ENCODE measurements around the gene EIF4G3. TPM values are rescaled to one million over a fixed set of nuclear protein-coding genes. Genes with fewer than 3 reads are reported as not detected.

Gene EIF4G3
- total RNA-seq, 4 donors from 2014 or later: 24.4 to 57.0 (median 27.9) TPM

DNA sequence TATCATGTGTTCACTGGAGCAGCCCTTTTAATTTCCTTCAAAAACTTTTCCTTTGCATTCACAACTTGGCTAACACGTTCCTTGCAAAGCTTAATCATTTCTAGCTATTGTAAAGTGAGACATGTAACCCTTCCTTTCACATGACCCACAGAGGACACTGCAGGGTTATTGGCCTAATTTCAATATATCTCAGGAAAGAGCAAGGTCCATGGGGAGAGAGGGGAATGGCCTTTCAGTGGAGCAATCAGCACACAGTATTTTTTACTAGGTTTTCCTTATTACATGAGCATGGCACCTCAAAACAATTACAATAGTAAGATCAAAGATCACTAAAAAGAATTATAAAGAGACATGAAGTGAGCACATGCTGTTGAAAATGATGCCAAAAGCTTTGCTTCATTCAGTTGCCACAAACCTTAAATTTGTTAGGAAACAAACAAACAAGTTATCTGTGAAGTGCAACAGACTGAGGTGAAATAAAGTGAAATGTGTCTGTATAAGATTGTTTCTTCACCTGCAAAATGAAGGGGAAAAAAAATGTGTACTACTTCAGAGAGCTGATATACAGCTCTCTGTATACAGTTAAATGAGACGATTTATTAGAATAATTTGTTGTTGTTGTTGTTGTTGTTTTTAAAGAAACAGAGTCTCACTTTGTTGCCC is 61.5 kb downstream of the EIF4G3 start:
- DNase-seq (ENCODE audit: low spot score in 2 of 2): no peak
- 75 to 82% methylated on average over 2 of the region's 2 CpGs for WGBS, 2 donors
- intact Hi-C loops (cut with DNase I; ENCODE audit: low total_unique reads): no loop called here
- TF ChIP-seq CTCF (IDR thresholded peaks at IDR 0.05): no peak
- no peak for TF ChIP-seq POLR2A (IDR thresholded peaks at IDR 0.05)
- no peak overlapping the region for H3K4me3 ChIP-seq (ENCODE audit: low read depth, poor library complexity, severe bottlenecking)

GRCh38 chr1:21114431-21114830 is 62.3 kb downstream of the EIF4G3 start:
- intact Hi-C loops (cut with DNase I; ENCODE audit: low total_unique reads): no loop called here
- H3K4me3 ChIP-seq (ENCODE audit: low read depth, poor library complexity, severe bottlenecking): no peak overlapping the region
- no peak for DNase-seq (ENCODE audit: low spot score in 2 of 2)
- WGBS, 2 donors: 80 to 81% methylated on average over 4 of the region's 4 CpGs
- no peak for TF ChIP-seq POLR2A (IDR thresholded peaks at IDR 0.05)
- TF ChIP-seq CTCF (IDR thresholded peaks at IDR 0.05): no peak

DNA sequence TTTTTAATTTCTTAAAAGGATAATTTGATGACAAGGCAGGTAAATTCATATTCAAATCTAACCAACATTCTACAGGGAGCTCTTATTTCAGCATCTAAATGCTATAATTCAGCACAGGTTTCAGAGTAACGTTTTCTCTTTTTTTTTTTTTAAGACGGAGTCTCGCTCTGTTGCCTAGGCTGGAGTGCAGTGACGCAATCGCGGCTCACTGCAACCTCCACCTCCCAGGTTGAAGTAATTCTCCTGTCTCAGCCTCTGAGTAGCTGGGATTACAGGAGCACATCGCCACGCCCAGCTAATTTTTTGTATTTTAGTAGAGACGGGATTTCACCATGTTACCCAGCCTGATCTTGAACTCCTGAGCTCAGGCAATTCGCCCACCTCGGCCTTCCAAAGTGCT is 66.5 kb downstream of the EIF4G3 start:
- DNase-seq (ENCODE audit: low spot score in 2 of 2): no peak
- WGBS, 2 donors: 90 to 94% methylated on average over 11 of the region's 11 CpGs
- intact Hi-C loops (cut with DNase I; ENCODE audit: low total_unique reads): no loop called here
- TF ChIP-seq POLR2A (IDR thresholded peaks at IDR 0.05): no peak
- TF ChIP-seq CTCF (IDR thresholded peaks at IDR 0.05): no peak
- no peak overlapping the region for H3K4me3 ChIP-seq (ENCODE audit: low read depth, poor library complexity, severe bottlenecking)

DNA sequence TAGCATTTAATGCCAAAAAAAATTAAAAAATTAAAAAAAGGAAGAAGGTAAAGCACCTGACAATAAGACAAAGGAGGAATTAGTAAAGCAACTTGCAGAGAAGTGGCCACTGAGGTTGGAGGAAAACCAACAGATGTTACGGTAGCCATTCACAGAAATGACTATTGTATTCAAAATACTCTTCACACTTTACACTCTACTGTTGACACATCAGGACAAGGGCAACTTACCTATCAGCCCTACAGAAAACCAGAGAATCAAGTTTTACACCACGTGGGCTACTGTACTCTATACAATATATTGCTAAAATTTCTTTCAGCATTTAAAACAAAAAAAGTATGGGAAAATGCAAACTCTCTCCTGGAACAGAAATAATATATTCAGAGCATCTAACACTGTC is 70.0 kb downstream of the EIF4G3 start:
- 83 to 86% methylated on average over 2 of the region's 2 CpGs for WGBS, 2 donors
- no peak overlapping the region for H3K4me3 ChIP-seq (ENCODE audit: low read depth, poor library complexity, severe bottlenecking)
- no peak for TF ChIP-seq CTCF (IDR thresholded peaks at IDR 0.05)
- no peak for TF ChIP-seq POLR2A (IDR thresholded peaks at IDR 0.05)
- intact Hi-C loops (cut with DNase I; ENCODE audit: low total_unique reads): no loop called here
- DNase-seq (ENCODE audit: low spot score in 2 of 2): no peak

DNA sequence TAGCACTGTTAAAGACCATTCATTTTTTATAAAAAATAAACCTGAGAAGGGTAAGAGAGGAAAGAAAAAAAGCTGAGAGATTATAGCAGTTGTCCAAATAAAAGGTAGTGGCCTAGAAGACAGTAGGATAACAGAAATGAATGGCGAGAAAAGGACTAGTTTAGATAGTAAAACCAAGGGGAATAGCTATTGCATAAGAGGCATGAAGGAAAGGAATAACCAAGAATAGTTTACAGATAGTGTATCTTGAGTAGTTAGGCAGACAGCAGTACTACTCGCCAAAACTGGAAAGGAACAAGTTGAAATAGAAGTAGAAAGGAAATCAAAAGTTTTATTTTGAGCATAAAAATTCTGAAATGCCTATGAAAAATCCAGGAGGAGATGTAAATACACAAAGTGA is 70.5 kb downstream of the EIF4G3 start:
- DNase-seq (ENCODE audit: low spot score in 2 of 2): no peak
- intact Hi-C loops (cut with DNase I; ENCODE audit: low total_unique reads): no loop called here
- WGBS, 2 donors: 89 to 98% methylated on average over 2 of the region's 2 CpGs
- no peak overlapping the region for H3K4me3 ChIP-seq (ENCODE audit: low read depth, poor library complexity, severe bottlenecking)
- TF ChIP-seq POLR2A (IDR thresholded peaks at IDR 0.05) (no peak), CTCF (IDR thresholded peaks at IDR 0.05) (no peak)

GRCh38 chr1:21105807-21106206 is 70.9 kb downstream of the EIF4G3 start:
- no peak overlapping the region for H3K4me3 ChIP-seq (ENCODE audit: low read depth, poor library complexity, severe bottlenecking)
- TF ChIP-seq CTCF (IDR thresholded peaks at IDR 0.05) (no peak), POLR2A (IDR thresholded peaks at IDR 0.05) (no peak)
- intact Hi-C loops (cut with DNase I; ENCODE audit: low total_unique reads): no loop called here
- WGBS, 2 donors: 95% methylated on average over 4 of the region's 4 CpGs
- DNase-seq (ENCODE audit: low spot score in 2 of 2): no peak

All from lower leg skin (tissue), 4 donors.